Measurements from ENCODE around the gene APBA1.

Gene APBA1

DNA sequence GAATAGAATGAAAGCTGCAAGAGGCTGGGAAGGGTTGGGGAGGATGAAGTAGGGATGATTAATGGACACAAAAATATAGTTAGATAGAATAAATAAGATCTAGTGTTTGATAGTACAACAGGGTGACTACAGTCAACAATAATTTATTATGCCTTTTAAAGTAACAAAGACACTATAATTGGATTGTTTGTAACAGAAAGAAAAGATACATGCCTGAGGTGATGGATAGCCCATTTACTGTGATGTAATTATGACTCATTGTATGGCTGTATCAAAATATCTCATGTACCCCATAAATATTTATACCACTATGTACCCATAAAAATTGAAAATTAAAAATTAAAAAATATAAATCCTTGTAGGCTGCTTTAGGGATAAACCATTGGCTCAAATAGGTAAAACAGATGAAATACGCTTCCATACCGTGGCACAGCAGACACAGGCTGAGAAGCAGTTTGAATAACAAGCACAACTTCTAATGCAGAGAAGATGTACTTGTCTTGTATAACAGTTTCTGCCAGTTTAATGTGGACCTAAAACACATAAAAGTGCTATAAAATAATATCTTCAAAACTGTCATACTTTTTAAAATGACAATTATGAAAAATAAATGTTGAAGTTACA lies 34.9 kb downstream of the APBA1 start (continued):
- TF ChIP-seq, protein P1, sequence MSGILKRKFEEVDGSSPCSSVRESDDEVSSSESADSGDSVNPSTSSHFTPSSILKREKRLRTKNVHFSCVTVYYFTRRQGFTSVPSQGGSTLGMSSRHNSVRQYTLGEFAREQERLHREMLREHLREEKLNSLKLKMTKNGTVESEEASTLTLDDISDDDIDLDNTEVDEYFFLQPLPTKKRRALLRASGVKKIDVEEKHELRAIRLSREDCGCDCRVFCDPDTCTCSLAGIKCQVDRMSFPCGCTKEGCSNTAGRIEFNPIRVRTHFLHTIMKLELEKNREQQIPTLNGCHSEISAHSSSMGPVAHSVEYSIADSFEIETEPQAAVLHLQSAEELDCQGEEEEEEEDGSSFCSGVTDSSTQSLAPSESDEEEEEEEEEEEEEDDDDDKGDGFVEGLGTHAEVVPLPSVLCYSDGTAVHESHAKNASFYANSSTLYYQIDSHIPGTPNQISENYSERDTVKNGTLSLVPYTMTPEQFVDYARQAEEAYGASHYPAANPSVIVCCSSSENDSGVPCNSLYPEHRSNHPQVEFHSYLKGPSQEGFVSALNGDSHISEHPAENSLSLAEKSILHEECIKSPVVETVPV (CRISPR knock-in tag; IDR thresholded peaks at IDR 0.05): 0 out of 2 replicates have a peak, but pooled peaks have one; percentile 54
- TF ChIP-seq PPARA (CRISPR knock-in tag; IDR thresholded peaks at IDR 0.05; ENCODE audit: borderline replicate concordance) (no peak), ZC3H10 (CRISPR knock-in tag; IDR thresholded peaks at IDR 0.05) (peak; percentile 74), TOX (CRISPR knock-in tag; IDR thresholded peaks at IDR 0.05; ENCODE audit: borderline replicate concordance) (peak; percentile 31; the same call in 1 of the 2 replicates), ZNF8 (CRISPR knock-in tag; IDR thresholded peaks at IDR 0.05) (no peak), ISL1 (CRISPR knock-in tag; IDR thresholded peaks at IDR 0.05) (peak; percentile 94), CSDC2 (CRISPR knock-in tag; IDR thresholded peaks at IDR 0.05) (no peak), TCF4 (CRISPR knock-in tag; IDR thresholded peaks at IDR 0.05; ENCODE audit: borderline replicate concordance) (no peak)
- TF ChIP-seq, protein P2, sequence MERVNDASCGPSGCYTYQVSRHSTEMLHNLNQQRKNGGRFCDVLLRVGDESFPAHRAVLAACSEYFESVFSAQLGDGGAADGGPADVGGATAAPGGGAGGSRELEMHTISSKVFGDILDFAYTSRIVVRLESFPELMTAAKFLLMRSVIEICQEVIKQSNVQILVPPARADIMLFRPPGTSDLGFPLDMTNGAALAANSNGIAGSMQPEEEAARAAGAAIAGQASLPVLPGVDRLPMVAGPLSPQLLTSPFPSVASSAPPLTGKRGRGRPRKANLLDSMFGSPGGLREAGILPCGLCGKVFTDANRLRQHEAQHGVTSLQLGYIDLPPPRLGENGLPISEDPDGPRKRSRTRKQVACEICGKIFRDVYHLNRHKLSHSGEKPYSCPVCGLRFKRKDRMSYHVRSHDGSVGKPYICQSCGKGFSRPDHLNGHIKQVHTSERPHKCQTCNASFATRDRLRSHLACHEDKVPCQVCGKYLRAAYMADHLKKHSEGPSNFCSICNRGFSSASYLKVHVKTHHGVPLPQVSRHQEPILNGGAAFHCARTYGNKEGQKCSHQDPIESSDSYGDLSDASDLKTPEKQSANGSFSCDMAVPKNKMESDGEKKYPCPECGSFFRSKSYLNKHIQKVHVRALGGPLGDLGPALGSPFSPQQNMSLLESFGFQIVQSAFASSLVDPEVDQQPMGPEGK (CRISPR knock-in tag; IDR thresholded peaks at IDR 0.05; ENCODE audit: borderline replicate concordance): no peak

DNA sequence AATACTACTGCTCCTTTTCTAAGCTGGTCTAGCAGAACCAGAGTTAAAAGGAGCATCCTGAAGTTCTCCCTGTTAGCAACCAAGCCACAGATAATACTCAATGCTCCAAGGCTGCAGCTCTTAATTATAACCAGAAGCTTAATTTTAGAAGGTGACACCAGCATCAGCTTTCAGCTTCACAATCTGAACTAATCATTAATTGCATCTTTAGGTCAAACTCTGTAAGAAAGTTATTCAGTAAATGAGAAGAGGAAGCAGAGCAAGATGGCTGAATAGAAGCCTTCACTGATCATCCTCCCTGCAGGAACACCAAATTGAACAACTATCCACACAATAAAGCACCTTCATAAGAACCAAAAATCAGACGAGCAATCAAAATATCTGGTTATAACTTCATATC lies 38.5 kb downstream of the APBA1 start:
- TF ChIP-seq ZFP3 (CRISPR knock-in tag; IDR thresholded peaks at IDR 0.05): no peak
- TF ChIP-seq OSR1 (CRISPR knock-in tag; IDR thresholded peaks at IDR 0.05): no peak
- TF ChIP-seq SNAI2 (CRISPR knock-in tag; IDR thresholded peaks at IDR 0.05): no peak
- no peak for TF ChIP-seq ISL1 (CRISPR knock-in tag; IDR thresholded peaks at IDR 0.05)
- no peak for TF ChIP-seq BACH2 (CRISPR knock-in tag; IDR thresholded peaks at IDR 0.05; ENCODE audit: borderline replicate concordance)
- TF ChIP-seq, protein P3, sequence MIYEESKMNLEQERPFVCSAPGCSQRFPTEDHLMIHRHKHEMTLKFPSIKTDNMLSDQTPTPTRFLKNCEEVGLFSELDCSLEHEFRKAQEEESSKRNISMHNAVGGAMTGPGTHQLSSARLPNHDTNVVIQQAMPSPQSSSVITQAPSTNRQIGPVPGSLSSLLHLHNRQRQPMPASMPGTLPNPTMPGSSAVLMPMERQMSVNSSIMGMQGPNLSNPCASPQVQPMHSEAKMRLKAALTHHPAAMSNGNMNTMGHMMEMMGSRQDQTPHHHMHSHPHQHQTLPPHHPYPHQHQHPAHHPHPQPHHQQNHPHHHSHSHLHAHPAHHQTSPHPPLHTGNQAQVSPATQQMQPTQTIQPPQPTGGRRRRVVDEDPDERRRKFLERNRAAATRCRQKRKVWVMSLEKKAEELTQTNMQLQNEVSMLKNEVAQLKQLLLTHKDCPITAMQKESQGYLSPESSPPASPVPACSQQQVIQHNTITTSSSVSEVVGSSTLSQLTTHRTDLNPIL (CRISPR knock-in tag; IDR thresholded peaks at IDR 0.05; ENCODE audit: low read depth): no peak
- TF ChIP-seq, protein P4, sequence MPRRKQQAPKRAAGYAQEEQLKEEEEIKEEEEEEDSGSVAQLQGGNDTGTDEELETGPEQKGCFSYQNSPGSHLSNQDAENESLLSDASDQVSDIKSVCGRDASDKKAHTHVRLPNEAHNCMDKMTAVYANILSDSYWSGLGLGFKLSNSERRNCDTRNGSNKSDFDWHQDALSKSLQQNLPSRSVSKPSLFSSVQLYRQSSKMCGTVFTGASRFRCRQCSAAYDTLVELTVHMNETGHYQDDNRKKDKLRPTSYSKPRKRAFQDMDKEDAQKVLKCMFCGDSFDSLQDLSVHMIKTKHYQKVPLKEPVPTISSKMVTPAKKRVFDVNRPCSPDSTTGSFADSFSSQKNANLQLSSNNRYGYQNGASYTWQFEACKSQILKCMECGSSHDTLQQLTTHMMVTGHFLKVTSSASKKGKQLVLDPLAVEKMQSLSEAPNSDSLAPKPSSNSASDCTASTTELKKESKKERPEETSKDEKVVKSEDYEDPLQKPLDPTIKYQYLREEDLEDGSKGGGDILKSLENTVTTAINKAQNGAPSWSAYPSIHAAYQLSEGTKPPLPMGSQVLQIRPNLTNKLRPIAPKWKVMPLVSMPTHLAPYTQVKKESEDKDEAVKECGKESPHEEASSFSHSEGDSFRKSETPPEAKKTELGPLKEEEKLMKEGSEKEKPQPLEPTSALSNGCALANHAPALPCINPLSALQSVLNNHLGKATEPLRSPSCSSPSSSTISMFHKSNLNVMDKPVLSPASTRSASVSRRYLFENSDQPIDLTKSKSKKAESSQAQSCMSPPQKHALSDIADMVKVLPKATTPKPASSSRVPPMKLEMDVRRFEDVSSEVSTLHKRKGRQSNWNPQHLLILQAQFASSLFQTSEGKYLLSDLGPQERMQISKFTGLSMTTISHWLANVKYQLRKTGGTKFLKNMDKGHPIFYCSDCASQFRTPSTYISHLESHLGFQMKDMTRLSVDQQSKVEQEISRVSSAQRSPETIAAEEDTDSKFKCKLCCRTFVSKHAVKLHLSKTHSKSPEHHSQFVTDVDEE (CRISPR knock-in tag; IDR thresholded peaks at IDR 0.05): no peak
- TF ChIP-seq ZNF70 (CRISPR knock-in tag; IDR thresholded peaks at IDR 0.05): no peak
- no peak for TF ChIP-seq ZNF565 (CRISPR knock-in tag; conservative IDR thresholded peaks at IDR 0.05; ENCODE audit: low read depth)
- ATAC-seq: no peak

DNA sequence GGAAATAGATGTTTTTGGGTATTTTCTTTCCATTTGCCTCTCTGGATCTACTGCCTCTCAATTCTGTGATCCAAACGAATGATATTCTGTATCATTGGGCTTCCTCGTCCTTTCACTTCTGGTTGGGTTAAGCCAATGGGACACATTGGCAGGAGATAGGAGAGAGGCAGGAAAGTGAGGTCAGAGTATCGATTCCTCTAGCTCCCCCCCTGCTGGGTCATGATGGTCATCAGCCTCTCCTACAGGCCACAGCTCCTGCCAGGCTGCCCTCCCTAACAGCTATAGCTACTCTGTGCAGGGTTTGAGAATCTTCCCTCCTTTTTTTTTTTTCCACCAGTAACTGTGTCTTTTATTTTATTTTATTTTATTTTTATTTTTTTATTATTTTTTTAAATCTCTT lies 39.4 kb downstream of the APBA1 start:
- no peak for TF ChIP-seq CSDC2 (CRISPR knock-in tag; IDR thresholded peaks at IDR 0.05)
- no peak for TF ChIP-seq ZNF565 (CRISPR knock-in tag; conservative IDR thresholded peaks at IDR 0.05; ENCODE audit: low read depth)
- no peak for TF ChIP-seq OSR1 (CRISPR knock-in tag; IDR thresholded peaks at IDR 0.05)
- no peak for TF ChIP-seq SNAI2 (CRISPR knock-in tag; IDR thresholded peaks at IDR 0.05)
- no peak for TF ChIP-seq ARNTL (CRISPR knock-in tag; IDR thresholded peaks at IDR 0.05; ENCODE audit: borderline replicate concordance, low read depth)
- no peak for TF ChIP-seq ZFP3 (CRISPR knock-in tag; IDR thresholded peaks at IDR 0.05)
- TF ChIP-seq, protein P3 (CRISPR knock-in tag; IDR thresholded peaks at IDR 0.05; ENCODE audit: low read depth): no peak
- TF ChIP-seq ESRRG (CRISPR knock-in tag; IDR thresholded peaks at IDR 0.05): no peak
- no peak for TF ChIP-seq ZFP30 (CRISPR knock-in tag; IDR thresholded peaks at IDR 0.05)
- no peak for TF ChIP-seq ZNF70 (CRISPR knock-in tag; IDR thresholded peaks at IDR 0.05)
- TF ChIP-seq GLIS3 (CRISPR knock-in tag; IDR thresholded peaks at IDR 0.05): no peak
- TF ChIP-seq ZC3H10 (CRISPR knock-in tag; IDR thresholded peaks at IDR 0.05): no peak
- no peak for TF ChIP-seq TCF4 (CRISPR knock-in tag; IDR thresholded peaks at IDR 0.05; ENCODE audit: borderline replicate concordance)
- TF ChIP-seq PPARA (CRISPR knock-in tag; IDR thresholded peaks at IDR 0.05; ENCODE audit: borderline replicate concordance): no peak
- no peak for TF ChIP-seq ISL1 (CRISPR knock-in tag; IDR thresholded peaks at IDR 0.05)
- no peak for TF ChIP-seq TOX (CRISPR knock-in tag; IDR thresholded peaks at IDR 0.05; ENCODE audit: borderline replicate concordance)
- TF ChIP-seq ZNF8 (CRISPR knock-in tag; IDR thresholded peaks at IDR 0.05): no peak
- TF ChIP-seq, protein P2 (CRISPR knock-in tag; IDR thresholded peaks at IDR 0.05; ENCODE audit: borderline replicate concordance): no peak
- no peak for TF ChIP-seq BACH2 (CRISPR knock-in tag; IDR thresholded peaks at IDR 0.05; ENCODE audit: borderline replicate concordance)
- TF ChIP-seq, protein P4 (CRISPR knock-in tag; IDR thresholded peaks at IDR 0.05): no peak
- ATAC-seq: no peak

Measured in SK-N-SH treated with all-trans-retinoic acid at 6 μM for 48 hours (cell line).